K562 (cell line): ENCODE results near the gene PSG2.
"Not testable (repeated sequence)": the region's sequence is repeated elsewhere in the genome, so short reads cannot be mapped to it uniquely, and the experiment has no call there.

Source experiments
- ARID3A ChIP-seq: IDR thresholded peaks from 2 replicates; pipeline ENCODE4 v1.6.1; 2012; ENCODE audit warnings: low read depth, low read length, improper control_type of control experiment, borderline replicate concordance
- ARNT ChIP-seq, 2 experiments: fragments of 450-650 bp; IDR thresholded peaks; 2 replicates each; pipeline ENCODE4 v1.6.1; 2016; ENCODE audit warnings: mild to moderate bottlenecking in 1 of 2
- HOMEZ ChIP-seq: fragments of 250-450 bp; sonication (Bioruptor Pico); IDR thresholded peaks from 2 replicates; pipeline ENCODE4 v1.4.0; 2020; ENCODE audit warnings: mild to moderate bottlenecking, moderate library complexity
- IRF1 ChIP-seq: sonication (generic); formaldehyde crosslinking; IDR thresholded peaks from 2 replicates; pipeline ENCODE4 v1.8.0; 2022; ENCODE audit warnings: missing genetic modification reagents, mild to moderate bottlenecking, borderline replicate concordance
- ZEB2 ChIP-seq: fragments of 450-650 bp; IDR thresholded peaks from 2 replicates; pipeline ENCODE4 v1.6.1; 2016
- ZNF518B ChIP-seq: fragments of 250-450 bp; sonication (Bioruptor Pico); IDR thresholded peaks from 2 replicates; pipeline ENCODE4 v1.5.0; 2021; ENCODE audit warnings: mild to moderate bottlenecking, moderate library complexity

GRCh38 chr19:43022098-43022497 lies 60.4 kb downstream of the PSG2 start:
- TF ChIP-seq ARNT (IDR thresholded peaks at IDR 0.05); ZEB2; ARID3A; HOMEZ (CRISPR knock-in tag); ZNF518B (CRISPR knock-in tag); IRF1 (CRISPR knock-in tag): not testable (repeated sequence)
